Astrocyte (in vitro differentiated cells and primary cell): ENCODE measurements around the gene FBLN5. TPM values are rescaled to one million over a fixed set of nuclear protein-coding genes. Genes with fewer than 3 reads are reported as not detected.

Experiments used
- DNase-seq: peaks from one replicate; pipeline ENCODE4 v3.0.0-alpha.2; 2010; ENCODE audit warnings: low read depth
- FAIRE-seq: peaks from 2 replicates; lab custom pipeline; 2011; peaks lifted over from hg19 to GRCh38; lab: Jason Lieb, UNC
- H2AFZ ChIP-seq: 2 replicates; pipeline ENCODE4 v1.6.0; 2012; ENCODE audit warnings: low read depth, low read length, inconsistent platforms
- H3K27ac ChIP-seq: 2 replicates; pipeline ENCODE4 v1.5.1; 2011; ENCODE audit warnings: low read depth, low read length, inconsistent platforms
- H3K27me3 ChIP-seq: 2 replicates; pipeline ENCODE4 v1.6.0; 2011; ENCODE audit warnings: low read length, inconsistent platforms; ENCODE audit not compliant: insufficient read depth
- H3K36me3 ChIP-seq: 2 replicates; pipeline ENCODE4 v1.5.1; 2011; ENCODE audit warnings: low read length, inconsistent platforms; ENCODE audit not compliant: insufficient read depth
- H3K4me1 ChIP-seq: 2 replicates; pipeline ENCODE4 v1.5.1; 2011; ENCODE audit warnings: low read length, inconsistent platforms; ENCODE audit not compliant: insufficient read depth
- H3K4me2 ChIP-seq: 2 replicates; pipeline ENCODE4 v1.6.0; 2012; ENCODE audit warnings: low read length, inconsistent platforms
- H3K4me3 ChIP-seq: 2 replicates; pipeline ENCODE4 v1.5.1; 2011; ENCODE audit warnings: low read depth, mild to moderate bottlenecking, low read length, inconsistent platforms; ENCODE audit not compliant: insufficient read depth
- H3K79me2 ChIP-seq: 2 replicates; pipeline ENCODE4 v1.6.0; 2012; ENCODE audit warnings: mild to moderate bottlenecking, low read length, inconsistent platforms; ENCODE audit not compliant: insufficient read depth
- H3K9ac ChIP-seq: 2 replicates; pipeline ENCODE4 v1.6.0; 2012; ENCODE audit warnings: mild to moderate bottlenecking, low read length, inconsistent platforms
- H3K9me3 ChIP-seq: 2 replicates; pipeline ENCODE4 v1.5.1; 2012; ENCODE audit warnings: low read depth, mild to moderate bottlenecking, low read length, inconsistent platforms; ENCODE audit not compliant: insufficient read depth
- H4K20me1 ChIP-seq: 2 replicates; pipeline ENCODE4 v1.6.0; 2012; ENCODE audit warnings: low read length, inconsistent platforms; ENCODE audit not compliant: insufficient read depth
- H3K27ac Mint-ChIP-seq: one replicate; pipeline ENCODE4 v1.8.0; 2021; ENCODE audit warnings: mild to moderate bottlenecking, mixed read lengths; ENCODE audit not compliant: unreplicated experiment
- H3K27me3 Mint-ChIP-seq: one replicate; pipeline ENCODE4 v1.8.0; 2021; ENCODE audit warnings: low read depth, mixed read lengths; ENCODE audit not compliant: unreplicated experiment
- H3K36me3 Mint-ChIP-seq: one replicate; pipeline ENCODE4 v1.8.0; 2021; ENCODE audit warnings: low read depth, mixed read lengths; ENCODE audit not compliant: unreplicated experiment
- H3K4me1 Mint-ChIP-seq: one replicate; pipeline ENCODE4 v1.8.0; 2021; ENCODE audit warnings: low read depth, mixed read lengths; ENCODE audit not compliant: unreplicated experiment
- H3K4me3 Mint-ChIP-seq: one replicate; pipeline ENCODE4 v1.8.0; 2021; ENCODE audit warnings: mild to moderate bottlenecking, moderate library complexity, mixed read lengths; ENCODE audit not compliant: unreplicated experiment
- H3K9me3 Mint-ChIP-seq: one replicate; pipeline ENCODE4 v1.8.0; 2021; ENCODE audit warnings: mild to moderate bottlenecking, mixed read lengths; ENCODE audit not compliant: unreplicated experiment
- EZH2 ChIP-seq: IDR thresholded peaks from 2 replicates; pipeline ENCODE4 v1.6.1; 2012; ENCODE audit warnings: mild to moderate bottlenecking, low read length, inconsistent platforms; ENCODE audit not compliant: insufficient read depth
- total RNA-seq: library from RNA; stranded (reverse); gene quantifications from 2 replicates; pipeline ENCODE4 v1.2.1, GENCODE V29; 2021
- TF ChIP-seq, protein P1 (sequence below): IDR thresholded peaks from 2 replicates; pipeline ENCODE4 v1.5.1; 2011; ENCODE audit warnings: low read depth, mild to moderate bottlenecking, inconsistent platforms, low read length, moderate library complexity; ENCODE audit not compliant: insufficient read depth

FBLN5 gene
- total RNA-seq, 1 donor from 2014 or later: 12.5 TPM

GRCh38 chr14:91920526-91920925 lies 27.0 kb downstream of the FBLN5 start:
- Histone ChIP-seq H3K9ac (no peak overlapping the region), H2AFZ (no peak overlapping the region), H3K9me3 (no peaks in the 10 kb centered on the region), H3K4me3 (no peak overlapping the region), H3K4me2 (no peak overlapping the region), H3K79me2 (no peaks in the 10 kb centered on the region), H3K36me3 (no peaks in the 10 kb centered on the region), H3K27ac (no peak overlapping the region), H3K27me3 (no peaks in the 10 kb centered on the region), H3K4me1 (no peaks in the 10 kb centered on the region), H4K20me1 (no peaks in the 10 kb centered on the region)
- no peak overlapping the region for H3K27ac Mint-ChIP-seq
- H3K27me3 Mint-ChIP-seq: peaks cover 7% of the 10 kb centered on the region
- no peak overlapping the region for H3K4me3 Mint-ChIP-seq
- H3K4me1 Mint-ChIP-seq: peaks cover 4% of the 10 kb centered on the region
- DNase-seq: no peak
- H3K36me3 Mint-ChIP-seq: peaks cover 4% of the 10 kb centered on the region
- no peaks in the 10 kb centered on the region for H3K9me3 Mint-ChIP-seq
- TF ChIP-seq, protein P1, sequence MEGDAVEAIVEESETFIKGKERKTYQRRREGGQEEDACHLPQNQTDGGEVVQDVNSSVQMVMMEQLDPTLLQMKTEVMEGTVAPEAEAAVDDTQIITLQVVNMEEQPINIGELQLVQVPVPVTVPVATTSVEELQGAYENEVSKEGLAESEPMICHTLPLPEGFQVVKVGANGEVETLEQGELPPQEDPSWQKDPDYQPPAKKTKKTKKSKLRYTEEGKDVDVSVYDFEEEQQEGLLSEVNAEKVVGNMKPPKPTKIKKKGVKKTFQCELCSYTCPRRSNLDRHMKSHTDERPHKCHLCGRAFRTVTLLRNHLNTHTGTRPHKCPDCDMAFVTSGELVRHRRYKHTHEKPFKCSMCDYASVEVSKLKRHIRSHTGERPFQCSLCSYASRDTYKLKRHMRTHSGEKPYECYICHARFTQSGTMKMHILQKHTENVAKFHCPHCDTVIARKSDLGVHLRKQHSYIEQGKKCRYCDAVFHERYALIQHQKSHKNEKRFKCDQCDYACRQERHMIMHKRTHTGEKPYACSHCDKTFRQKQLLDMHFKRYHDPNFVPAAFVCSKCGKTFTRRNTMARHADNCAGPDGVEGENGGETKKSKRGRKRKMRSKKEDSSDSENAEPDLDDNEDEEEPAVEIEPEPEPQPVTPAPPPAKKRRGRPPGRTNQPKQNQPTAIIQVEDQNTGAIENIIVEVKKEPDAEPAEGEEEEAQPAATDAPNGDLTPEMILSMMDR: no peak
- TF ChIP-seq EZH2: no peak
- FAIRE-seq: no peak

GRCh38 chr14:91919814-91920213 lies 27.7 kb downstream of the FBLN5 start:
- Mint-ChIP-seq H3K9me3 (no peaks in the 10 kb centered on the region), H3K4me1 (peaks cover 4% of the 10 kb centered on the region), H3K27ac (no peak overlapping the region), H3K4me3 (no peak overlapping the region), H3K36me3 (peaks cover 4% of the 10 kb centered on the region), H3K27me3 (peaks cover 5% of the 10 kb centered on the region)
- H3K4me2 ChIP-seq: no peak overlapping the region
- no peaks in the 10 kb centered on the region for H4K20me1 ChIP-seq
- FAIRE-seq (no peak), DNase-seq (peak; percentile 66)
- no peak overlapping the region for H3K9ac ChIP-seq
- no peaks in the 10 kb centered on the region for H3K9me3 ChIP-seq
- TF ChIP-seq, protein P1: no peak
- TF ChIP-seq EZH2: no peak
- no peak overlapping the region for H2AFZ ChIP-seq
- H3K27me3 ChIP-seq: no peaks in the 10 kb centered on the region
- no peaks in the 10 kb centered on the region for H3K79me2 ChIP-seq
- no peaks in the 10 kb centered on the region for H3K36me3 ChIP-seq
- H3K4me3 ChIP-seq: no peak overlapping the region
- no peaks in the 10 kb centered on the region for H3K4me1 ChIP-seq
- H3K27ac ChIP-seq: no peak overlapping the region

GRCh38 chr14:91918186-91918883 lies 29.2 kb downstream of the FBLN5 start:
- Histone ChIP-seq H3K27me3 (no peaks in the 10 kb centered on the region), H3K9ac (no peak overlapping the region), H4K20me1 (no peaks in the 10 kb centered on the region), H3K79me2 (no peaks in the 10 kb centered on the region), H3K9me3 (no peaks in the 10 kb centered on the region), H3K4me3 (no peak overlapping the region), H3K4me2 (no peak overlapping the region), H3K27ac (no peak overlapping the region), H3K4me1 (no peaks in the 10 kb centered on the region), H2AFZ (no peak overlapping the region), H3K36me3 (no peaks in the 10 kb centered on the region)
- no peak for FAIRE-seq
- no peak overlapping the region for H3K27ac Mint-ChIP-seq
- H3K36me3 Mint-ChIP-seq: no peaks in the 10 kb centered on the region
- peaks cover 5% of the 10 kb centered on the region for H3K27me3 Mint-ChIP-seq
- H3K4me3 Mint-ChIP-seq: no peak overlapping the region
- TF ChIP-seq EZH2: no peak
- TF ChIP-seq, protein P1: no peak
- H3K9me3 Mint-ChIP-seq: no peaks in the 10 kb centered on the region
- H3K4me1 Mint-ChIP-seq: peaks cover 4% of the 10 kb centered on the region
- no peak for DNase-seq
